GM10266 (cell line): ENCODE measurements around the gene SNX18.

Experiments used
- DNase-seq: peaks from one replicate; pipeline ENCODE4 v3.0.0; 2012; ENCODE audit errors: extremely low spot score
- CTCF ChIP-seq: IDR thresholded peaks from 2 replicates; pipeline ENCODE4 v1.5.1; 2012; ENCODE audit warnings: mild to moderate bottlenecking, low read depth; ENCODE audit not compliant: control insufficient read depth, insufficient read depth; ENCODE audit errors: missing control alignments

SNX18 gene

GRCh38 chr5:54518818-54519508, 1.4 kb downstream of the SNX18 start:
- TF ChIP-seq CTCF: no peak
- no peak for DNase-seq

GRCh38 chr5:54519509-54519876, 1.9 kb downstream of the SNX18 start:
- DNase-seq: no peak
- no peak for TF ChIP-seq CTCF

- DNase-seq: no peak
Measured at GRCh38 chr5:54520438-54520846, 2.9 kb downstream of the SNX18 start.

GRCh38 chr5:54520940-54521339, 3.4 kb downstream of the SNX18 start:
- DNase-seq: no peak
- TF ChIP-seq CTCF: no peak

More at GRCh38 chr5:54520438-54520846, 2.9 kb downstream of the SNX18 start:
- TF ChIP-seq CTCF: no peak

- DNase-seq: no peak
- no peak for TF ChIP-seq CTCF
Measured at GRCh38 chr5:54521856-54522479, 4.4 kb downstream of the SNX18 start.

DNA sequence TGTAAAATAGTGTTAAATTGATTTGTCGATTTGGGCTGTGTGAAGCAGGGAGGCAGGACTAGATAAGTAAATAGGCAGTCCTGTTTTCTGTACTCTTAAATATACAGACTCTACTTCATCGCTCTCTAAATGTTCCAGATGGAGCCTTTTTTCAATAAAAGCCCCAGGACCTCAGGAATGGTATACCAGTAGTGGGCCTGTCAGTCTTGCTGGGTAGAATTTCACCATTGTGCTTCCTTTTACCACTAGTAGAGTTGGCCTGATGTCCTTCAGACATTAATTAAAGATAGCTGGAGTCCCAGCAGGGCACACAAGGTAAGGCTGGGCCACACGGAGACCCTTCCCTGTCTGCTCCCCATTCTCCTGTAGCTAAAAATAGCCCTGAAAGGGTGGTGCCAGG, 6.0 kb downstream of the SNX18 start:
- DNase-seq: no peak
- TF ChIP-seq CTCF: no peak

DNA sequence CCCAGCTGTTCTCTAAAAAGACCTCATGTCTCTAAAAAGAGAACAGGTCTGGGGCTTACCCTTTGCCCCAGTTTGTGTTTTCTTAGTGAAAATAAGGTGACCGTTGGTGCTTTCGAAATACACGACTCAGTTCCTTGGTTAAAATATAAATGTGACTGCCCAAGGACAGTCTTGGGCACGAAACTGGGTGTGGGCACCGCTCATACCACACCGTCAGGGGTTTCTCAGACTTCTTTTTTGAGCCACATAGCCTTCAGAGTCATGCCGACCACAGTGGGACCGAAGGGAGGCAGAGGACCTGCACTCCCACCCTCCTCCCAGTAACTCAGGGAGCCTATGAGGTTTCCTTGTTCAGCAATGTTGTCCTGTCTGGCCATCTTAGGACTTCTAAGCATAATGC, 6.5 kb downstream of the SNX18 start:
- no peak for TF ChIP-seq CTCF
- no peak for DNase-seq
